K562 (cell line): ENCODE results near the gene PIGL. TPM values are rescaled to one million over a fixed set of nuclear protein-coding genes. Genes with fewer than 3 reads are reported as not detected.
A peak's percentile ranks its signal among the peaks of the same experiment; 100 is the strongest.

Experiments
- CHD7 ChIP-seq: fragments of 200-600 bp; sonication (generic); IDR thresholded peaks from one replicate; pipeline ENCODE4 v1.6.1; 2012; ENCODE audit warnings: mild to moderate bottlenecking, low read depth, low read length, inconsistent platforms
- E2F1 ChIP-seq: sonication (generic); formaldehyde crosslinking; IDR thresholded peaks from 2 replicates; pipeline ENCODE4 v1.8.1; 2023; ENCODE audit warnings: mild to moderate bottlenecking, missing genetic modification reagents, moderate library complexity
- HMGN3 ChIP-seq: IDR thresholded peaks from 2 replicates; pipeline ENCODE4 v1.6.1; 2011; ENCODE audit warnings: borderline replicate concordance, low read depth, mild to moderate bottlenecking, mixed read lengths, low read length; ENCODE audit not compliant: insufficient read length; ENCODE audit errors: extremely low read depth
- NUFIP1 ChIP-seq: fragments of 450-650 bp; IDR thresholded peaks from 2 replicates; pipeline ENCODE4 v1.6.1; 2018; ENCODE audit not compliant: partially characterized antibody
- SNRNP70 ChIP-seq: fragments of 200-400 bp; formaldehyde crosslinking; optimal IDR thresholded peaks from 2 replicates; pipeline ENCODE3; 2017; ENCODE audit warnings: low read depth, low read length
- TCF7 ChIP-seq: sonication (generic); IDR thresholded peaks from 2 replicates; pipeline ENCODE4 v1.6.1; 2016; ENCODE audit warnings: antibody characterized with exemption, borderline replicate concordance
- ZBTB8A ChIP-seq: fragments of 450-650 bp; IDR thresholded peaks from 2 replicates; pipeline ENCODE4 v1.6.1; 2018; ENCODE audit warnings: mild to moderate bottlenecking, moderate library complexity; ENCODE audit not compliant: partially characterized antibody
- ZNF253 ChIP-seq: fragments of 250-450 bp; sonication (Bioruptor Pico); conservative IDR thresholded peaks from 2 replicates; pipeline ENCODE4 v1.6.1; 2021; ENCODE audit warnings: mild to moderate bottlenecking
- ZNF449 ChIP-seq: fragments of 250-450 bp; sonication (Bioruptor Pico); IDR thresholded peaks from 2 replicates; pipeline ENCODE4 v1.8.0; 2022; ENCODE audit warnings: moderate library complexity, mild to moderate bottlenecking, inconsistent platforms
- polyA plus RNA-seq, 8 experiments: library from polyadenylated mRNA; depleted of rRNA in 4 of 8; stranded (reverse) in 5 of 8; unstranded in 3 of 8; fragments of >200 nt; fragmentation: Nextera tagmentation in 2 of 8; fragmentation: Illumina TruSeq in 1 of 8; extraction: Ambion mirVana in 2 of 8; extraction: Trizol in 1 of 8; gene quantifications; 2 replicates each; pipeline versions ENCODE4 v1.2.1 to v1.2.3, GENCODE V29; 2011 to 2014; ENCODE audit warnings: inconsistent platforms in 1 of 8, missing spikeins in 1 of 8
- total RNA-seq, 7 experiments: library from RNA; depleted of rRNA in 6 of 7; stranded (reverse); fragments of >200 nt in 6 of 7; fragmentation: Illumina TruSeq in 2 of 7; extraction: Trizol in 2 of 7; gene quantifications; 2 replicates each; pipeline versions ENCODE4 v1.2.1 to v1.2.3, GENCODE V29; 2011 to 2021; ENCODE audit warnings: low replicate concordance in 1 of 7

Gene PIGL
- total and polyA plus RNA-seq, 9 of the 15 experiments (the other 6 are each of a cell fraction or from before 2014, with no cell fraction given) = 19.9 to 55.3 (median 29.6) TPM

- TF ChIP-seq E2F1 (CRISPR knock-in tag) = no peak
- TF ChIP-seq ZBTB8A = no peak
- TF ChIP-seq HMGN3 = peak; percentile 88
- no peak for TF ChIP-seq NUFIP1
- TF ChIP-seq CHD7 = no peak
- no peak for TF ChIP-seq SNRNP70
- no peak for TF ChIP-seq ZNF253 (CRISPR knock-in tag)
- no peak for TF ChIP-seq TCF7
- no peak for TF ChIP-seq ZNF449 (CRISPR knock-in tag)
Observed at GRCh38 chr17:16215273-16215964, 1.6 kb upstream of the PIGL start, which contains the start of gene NCOR1 (continued).
